WTC11 (cell line): ENCODE data around the gene MR1. TPM values are rescaled to one million over a fixed set of nuclear protein-coding genes. Genes with fewer than 3 reads are reported as not detected.

Source experiments
- ATF3 ChIP-seq: sonication (generic); formaldehyde crosslinking; conservative IDR thresholded peaks from 2 replicates; pipeline ENCODE4 v1.8.1; 2022; ENCODE audit warnings: mild to moderate bottlenecking, missing genetic modification reagents
- CREB1 ChIP-seq: sonication (generic); formaldehyde crosslinking; IDR thresholded peaks from 2 replicates; pipeline ENCODE4 v1.8.0; 2023; ENCODE audit warnings: mild to moderate bottlenecking, missing genetic modification reagents
- ESRRA ChIP-seq: sonication (generic); formaldehyde crosslinking; IDR thresholded peaks from 2 replicates; pipeline ENCODE4 v1.8.1; 2022; ENCODE audit warnings: mild to moderate bottlenecking, missing genetic modification reagents, borderline replicate concordance
- ETV6 ChIP-seq: sonication (generic); formaldehyde crosslinking; IDR thresholded peaks from 2 replicates; pipeline ENCODE4 v1.8.1; 2022; ENCODE audit warnings: mild to moderate bottlenecking, missing genetic modification reagents
- GRHL2 ChIP-seq: fragments of 250-450 bp; sonication (Bioruptor Pico); IDR thresholded peaks from 2 replicates; pipeline ENCODE4 v1.8.0; 2022; ENCODE audit warnings: mild to moderate bottlenecking, moderate library complexity; ENCODE audit not compliant: insufficient replicate concordance, severe bottlenecking
- MYBL2 ChIP-seq: sonication (generic); formaldehyde crosslinking; IDR thresholded peaks from 2 replicates; pipeline ENCODE4 v1.8.1; 2023; ENCODE audit warnings: mild to moderate bottlenecking, moderate library complexity, missing genetic modification reagents
- NFYB ChIP-seq: sonication (generic); formaldehyde crosslinking; conservative IDR thresholded peaks from 2 replicates; pipeline ENCODE4 v1.8.0; 2022; ENCODE audit warnings: low read depth, missing genetic modification reagents
- PRDM15 ChIP-seq: sonication (generic); formaldehyde crosslinking; IDR thresholded peaks from 2 replicates; pipeline ENCODE4 v1.8.0; 2022; ENCODE audit warnings: missing genetic modification reagents
- RORB ChIP-seq: fragments of 250-450 bp; sonication (Bioruptor Pico); IDR thresholded peaks from 2 replicates; pipeline ENCODE4 v1.9.0; 2021; ENCODE audit warnings: mild to moderate bottlenecking
- SOX15 ChIP-seq: fragments of 250-450 bp; sonication (Bioruptor Pico); IDR thresholded peaks from 2 replicates; pipeline ENCODE4 v1.9.0; 2021; ENCODE audit warnings: mild to moderate bottlenecking
- SP1 ChIP-seq: sonication (generic); formaldehyde crosslinking; conservative IDR thresholded peaks from 2 replicates; pipeline ENCODE4 v1.8.1; 2022; ENCODE audit warnings: missing genetic modification reagents
- ZNF121 ChIP-seq: sonication (generic); formaldehyde crosslinking; IDR thresholded peaks from 2 replicates; pipeline ENCODE4 v1.8.0; 2023; ENCODE audit warnings: missing genetic modification reagents
- ZNF138 ChIP-seq: sonication (generic); formaldehyde crosslinking; conservative IDR thresholded peaks from 2 replicates; pipeline ENCODE4 v1.8.1; 2022; ENCODE audit warnings: mild to moderate bottlenecking, moderate library complexity, missing genetic modification reagents
- ZNF219 ChIP-seq: sonication (generic); formaldehyde crosslinking; IDR thresholded peaks from 2 replicates; pipeline ENCODE4 v1.8.0; 2023; ENCODE audit warnings: missing genetic modification reagents, mild to moderate bottlenecking, borderline replicate concordance
- ZNF232 ChIP-seq: sonication (generic); formaldehyde crosslinking; IDR thresholded peaks from 2 replicates; pipeline ENCODE4 v1.8.0; 2022; ENCODE audit warnings: mild to moderate bottlenecking, missing genetic modification reagents
- ZNF281 ChIP-seq: sonication (generic); formaldehyde crosslinking; IDR thresholded peaks from 2 replicates; pipeline ENCODE4 v1.8.0; 2023; ENCODE audit warnings: mild to moderate bottlenecking, missing genetic modification reagents
- total RNA-seq: library from RNA; stranded (reverse); gene quantifications from 3 replicates; pipeline ENCODE4 v1.2.3, GENCODE V29; 2021
- TF ChIP-seq, protein P1 (sequence below): sonication (generic); formaldehyde crosslinking; IDR thresholded peaks from 2 replicates; pipeline ENCODE4 v1.8.1; 2022; ENCODE audit warnings: mild to moderate bottlenecking, moderate library complexity, missing genetic modification reagents
- TF ChIP-seq, protein P2 (sequence below): fragments of 250-450 bp; sonication (Bioruptor Pico); IDR thresholded peaks from 2 replicates; pipeline ENCODE4 v1.9.0; 2021; ENCODE audit warnings: moderate library complexity, mild to moderate bottlenecking, inconsistent platforms, borderline replicate concordance
- TF ChIP-seq, protein P3 (sequence below): sonication (generic); formaldehyde crosslinking; IDR thresholded peaks from 2 replicates; pipeline ENCODE4 v1.8.1; 2023; ENCODE audit warnings: mild to moderate bottlenecking, moderate library complexity, missing genetic modification reagents
- TF ChIP-seq, protein P4 (sequence below): sonication (generic); formaldehyde crosslinking; IDR thresholded peaks from 2 replicates; pipeline ENCODE4 v1.8.0; 2022; ENCODE audit warnings: mild to moderate bottlenecking, missing genetic modification reagents
- TF ChIP-seq, protein P5 (sequence below): fragments of 250-450 bp; sonication (Bioruptor Pico); IDR thresholded peaks from 2 replicates; pipeline ENCODE4 v1.8.0; 2021; ENCODE audit warnings: mild to moderate bottlenecking

Gene MR1
- total RNA-seq, 1 experiment from 2014 or later, result 0.28 TPM

- TF ChIP-seq, protein P1, sequence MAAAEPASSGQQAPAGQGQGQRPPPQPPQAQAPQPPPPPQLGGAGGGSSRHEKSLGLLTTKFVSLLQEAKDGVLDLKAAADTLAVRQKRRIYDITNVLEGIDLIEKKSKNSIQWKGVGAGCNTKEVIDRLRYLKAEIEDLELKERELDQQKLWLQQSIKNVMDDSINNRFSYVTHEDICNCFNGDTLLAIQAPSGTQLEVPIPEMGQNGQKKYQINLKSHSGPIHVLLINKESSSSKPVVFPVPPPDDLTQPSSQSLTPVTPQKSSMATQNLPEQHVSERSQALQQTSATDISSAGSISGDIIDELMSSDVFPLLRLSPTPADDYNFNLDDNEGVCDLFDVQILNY (CRISPR knock-in tag), result peak; percentile 58; the same call in 1 of the 2 replicates
- peak; percentile 95; the same call in 1 of the 2 replicates for TF ChIP-seq MYBL2
- peak; percentile 78 for TF ChIP-seq SP1 (CRISPR knock-in tag)
- TF ChIP-seq ZNF232, result peak; percentile 80; the same call in 1 of the 2 replicates
- no peak for TF ChIP-seq ATF3
- no peak for TF ChIP-seq ZNF281 (CRISPR knock-in tag)
- no peak for TF ChIP-seq ZNF138 (CRISPR knock-in tag)
- TF ChIP-seq ZNF219 (CRISPR knock-in tag), result no peak
- TF ChIP-seq, protein P2, sequence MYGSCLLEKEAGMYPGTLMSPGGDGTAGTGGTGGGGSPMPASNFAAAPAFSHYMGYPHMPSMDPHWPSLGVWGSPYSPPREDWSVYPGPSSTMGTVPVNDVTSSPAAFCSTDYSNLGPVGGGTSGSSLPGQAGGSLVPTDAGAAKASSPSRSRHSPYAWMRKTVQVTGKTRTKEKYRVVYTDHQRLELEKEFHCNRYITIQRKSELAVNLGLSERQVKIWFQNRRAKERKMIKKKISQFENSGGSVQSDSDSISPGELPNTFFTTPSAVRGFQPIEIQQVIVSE (CRISPR knock-in tag), result no peak
- peak; percentile 65 for TF ChIP-seq NFYB (CRISPR knock-in tag)
- TF ChIP-seq ETV6 (CRISPR knock-in tag), result peak; percentile 94
- no peak for TF ChIP-seq GRHL2 (CRISPR knock-in tag)
- TF ChIP-seq, protein P3, sequence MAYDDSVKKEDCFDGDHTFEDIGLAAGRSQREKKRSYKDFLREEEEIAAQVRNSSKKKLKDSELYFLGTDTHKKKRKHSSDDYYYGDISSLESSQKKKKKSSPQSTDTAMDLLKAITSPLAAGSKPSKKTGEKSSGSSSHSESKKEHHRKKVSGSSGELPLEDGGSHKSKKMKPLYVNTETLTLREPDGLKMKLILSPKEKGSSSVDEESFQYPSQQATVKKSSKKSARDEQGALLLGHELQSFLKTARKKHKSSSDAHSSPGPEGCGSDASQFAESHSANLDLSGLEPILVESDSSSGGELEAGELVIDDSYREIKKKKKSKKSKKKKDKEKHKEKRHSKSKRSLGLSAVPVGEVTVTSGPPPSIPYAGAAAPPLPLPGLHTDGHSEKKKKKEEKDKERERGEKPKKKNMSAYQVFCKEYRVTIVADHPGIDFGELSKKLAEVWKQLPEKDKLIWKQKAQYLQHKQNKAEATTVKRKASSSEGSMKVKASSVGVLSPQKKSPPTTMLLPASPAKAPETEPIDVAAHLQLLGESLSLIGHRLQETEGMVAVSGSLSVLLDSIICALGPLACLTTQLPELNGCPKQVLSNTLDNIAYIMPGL (CRISPR knock-in tag), result 0 out of 2 replicates have a peak, but pooled peaks have one; percentile 39
- TF ChIP-seq, protein P4, sequence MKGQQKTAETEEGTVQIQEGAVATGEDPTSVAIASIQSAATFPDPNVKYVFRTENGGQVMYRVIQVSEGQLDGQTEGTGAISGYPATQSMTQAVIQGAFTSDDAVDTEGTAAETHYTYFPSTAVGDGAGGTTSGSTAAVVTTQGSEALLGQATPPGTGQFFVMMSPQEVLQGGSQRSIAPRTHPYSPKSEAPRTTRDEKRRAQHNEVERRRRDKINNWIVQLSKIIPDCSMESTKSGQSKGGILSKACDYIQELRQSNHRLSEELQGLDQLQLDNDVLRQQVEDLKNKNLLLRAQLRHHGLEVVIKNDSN (CRISPR knock-in tag), result peak; percentile 88
- TF ChIP-seq RORB (CRISPR knock-in tag), result peak; percentile 88; the same call in 1 of the 2 replicates
- no peak for TF ChIP-seq SOX15 (CRISPR knock-in tag)
- TF ChIP-seq, protein P5, sequence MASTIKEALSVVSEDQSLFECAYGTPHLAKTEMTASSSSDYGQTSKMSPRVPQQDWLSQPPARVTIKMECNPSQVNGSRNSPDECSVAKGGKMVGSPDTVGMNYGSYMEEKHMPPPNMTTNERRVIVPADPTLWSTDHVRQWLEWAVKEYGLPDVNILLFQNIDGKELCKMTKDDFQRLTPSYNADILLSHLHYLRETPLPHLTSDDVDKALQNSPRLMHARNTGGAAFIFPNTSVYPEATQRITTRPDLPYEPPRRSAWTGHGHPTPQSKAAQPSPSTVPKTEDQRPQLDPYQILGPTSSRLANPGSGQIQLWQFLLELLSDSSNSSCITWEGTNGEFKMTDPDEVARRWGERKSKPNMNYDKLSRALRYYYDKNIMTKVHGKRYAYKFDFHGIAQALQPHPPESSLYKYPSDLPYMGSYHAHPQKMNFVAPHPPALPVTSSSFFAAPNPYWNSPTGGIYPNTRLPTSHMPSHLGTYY, result no peak
- TF ChIP-seq ESRRA, result 0 out of 2 replicates have a peak, but pooled peaks have one; percentile 22
- peak; percentile 49 for TF ChIP-seq PRDM15 (CRISPR knock-in tag)
- 0 out of 2 replicates have a peak, but pooled peaks have one; percentile 28 for TF ChIP-seq ZNF121 (CRISPR knock-in tag)
- TF ChIP-seq CREB1 (CRISPR knock-in tag), result peak; percentile 79; the same call in 1 of the 2 replicates
Measured at GRCh38 chr1:181088079-181089016, 54.6 kb downstream of the MR1 start, which contains the start of gene IER5 (continued).
